ENCODE results near the gene KCNK5.

KCNK5 gene

DNA sequence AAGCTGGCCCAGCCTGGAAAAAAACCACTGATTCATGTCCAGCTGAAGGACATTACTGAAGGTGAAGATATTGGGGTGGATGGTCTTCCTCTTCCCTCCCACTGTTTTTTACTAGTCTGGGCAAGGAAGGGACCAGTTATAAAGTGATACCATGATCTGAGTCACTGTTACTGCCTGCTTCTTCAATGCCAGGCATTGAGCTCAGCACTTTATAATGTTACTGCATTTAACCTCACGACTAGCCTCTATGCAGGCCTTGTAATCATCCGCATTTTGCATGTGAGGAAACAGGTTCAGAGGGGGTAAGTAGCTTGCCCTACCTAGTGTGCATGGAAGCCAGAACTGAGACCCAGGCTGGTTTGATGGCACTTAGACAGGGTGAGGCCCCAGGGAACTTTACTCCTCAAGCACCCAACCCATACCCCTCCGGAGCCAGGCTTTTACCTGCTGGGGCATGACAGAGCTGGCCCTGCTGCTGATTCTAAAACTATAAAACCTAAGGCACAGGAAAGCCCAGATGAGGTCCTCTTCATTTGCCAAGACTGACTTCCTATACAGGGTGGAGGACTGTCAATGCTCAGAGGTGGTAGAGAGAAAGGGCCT, 11.0 kb upstream of the KCNK5 start:
- DNase-seq (ENCODE audit: low spot score) = no peak
- H3K4me3 ChIP-seq = no peak overlapping the region
- peak overlapping the region in 1 of 2 donors; percentile 26 for H3K27ac ChIP-seq
- TF ChIP-seq, protein P1, sequence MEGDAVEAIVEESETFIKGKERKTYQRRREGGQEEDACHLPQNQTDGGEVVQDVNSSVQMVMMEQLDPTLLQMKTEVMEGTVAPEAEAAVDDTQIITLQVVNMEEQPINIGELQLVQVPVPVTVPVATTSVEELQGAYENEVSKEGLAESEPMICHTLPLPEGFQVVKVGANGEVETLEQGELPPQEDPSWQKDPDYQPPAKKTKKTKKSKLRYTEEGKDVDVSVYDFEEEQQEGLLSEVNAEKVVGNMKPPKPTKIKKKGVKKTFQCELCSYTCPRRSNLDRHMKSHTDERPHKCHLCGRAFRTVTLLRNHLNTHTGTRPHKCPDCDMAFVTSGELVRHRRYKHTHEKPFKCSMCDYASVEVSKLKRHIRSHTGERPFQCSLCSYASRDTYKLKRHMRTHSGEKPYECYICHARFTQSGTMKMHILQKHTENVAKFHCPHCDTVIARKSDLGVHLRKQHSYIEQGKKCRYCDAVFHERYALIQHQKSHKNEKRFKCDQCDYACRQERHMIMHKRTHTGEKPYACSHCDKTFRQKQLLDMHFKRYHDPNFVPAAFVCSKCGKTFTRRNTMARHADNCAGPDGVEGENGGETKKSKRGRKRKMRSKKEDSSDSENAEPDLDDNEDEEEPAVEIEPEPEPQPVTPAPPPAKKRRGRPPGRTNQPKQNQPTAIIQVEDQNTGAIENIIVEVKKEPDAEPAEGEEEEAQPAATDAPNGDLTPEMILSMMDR (IDR thresholded peaks at IDR 0.05) = no peak

DNA sequence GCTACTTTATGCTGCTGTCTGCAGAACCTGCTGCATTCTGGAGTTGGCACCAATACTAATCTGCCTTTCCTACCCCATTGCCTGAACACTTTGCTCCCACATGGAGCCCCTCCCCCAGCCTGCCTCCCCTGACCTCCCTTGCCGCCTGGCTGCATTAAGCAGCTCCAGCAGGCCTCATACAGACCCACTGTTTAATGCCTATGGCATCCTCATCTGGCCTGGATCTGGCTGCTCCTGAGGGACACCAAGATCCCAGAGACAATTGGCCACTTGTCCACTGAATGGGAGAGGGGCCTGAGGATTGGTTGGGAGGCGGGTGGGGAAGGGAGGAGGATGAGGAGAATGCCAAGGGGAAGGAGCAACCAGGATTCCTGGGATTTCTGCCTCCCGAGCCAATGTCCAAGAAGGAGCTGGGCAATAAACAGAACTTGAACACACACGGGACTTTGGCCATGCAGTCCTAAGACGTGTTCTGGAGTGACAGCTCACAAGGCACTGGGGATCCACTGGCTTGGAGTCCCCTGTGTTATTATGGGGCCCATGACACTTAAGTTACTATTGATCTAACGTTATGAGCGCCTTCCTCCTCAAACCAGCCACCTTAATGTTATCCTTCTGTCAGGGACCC, 10.4 kb upstream of the KCNK5 start:
- TF ChIP-seq, protein P1 (IDR thresholded peaks at IDR 0.05) = no peak
- Histone ChIP-seq H3K4me3 (no peak overlapping the region), H3K27ac (peak overlapping the region in 1 of 2 donors; percentile 26)
- DNase-seq (ENCODE audit: low spot score) = no peak

DNA sequence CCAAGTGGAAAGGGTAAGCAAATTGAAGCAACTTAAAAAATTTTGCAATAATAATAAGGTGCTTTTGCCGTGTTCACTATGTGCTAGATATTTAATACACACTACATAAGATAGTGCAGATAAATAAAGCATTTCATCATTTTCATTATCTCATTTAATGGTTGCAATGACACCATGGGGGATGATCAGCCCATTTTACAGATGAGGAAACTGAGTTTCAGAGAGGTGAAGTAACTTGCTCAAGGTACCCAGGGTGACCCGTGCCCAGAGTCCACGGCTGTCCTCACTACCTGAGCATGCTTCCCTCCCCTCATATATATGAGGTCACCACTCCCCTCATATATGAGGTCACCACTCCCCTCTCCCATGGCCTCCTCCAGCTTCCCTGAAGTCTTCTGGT, 7.5 kb upstream of the KCNK5 start:
- Histone ChIP-seq H3K27ac (no peak overlapping the region), H3K4me3 (no peak overlapping the region)
- TF ChIP-seq, protein P1 (IDR thresholded peaks at IDR 0.05) = no peak
- DNase-seq (ENCODE audit: low spot score) = no peak

DNA sequence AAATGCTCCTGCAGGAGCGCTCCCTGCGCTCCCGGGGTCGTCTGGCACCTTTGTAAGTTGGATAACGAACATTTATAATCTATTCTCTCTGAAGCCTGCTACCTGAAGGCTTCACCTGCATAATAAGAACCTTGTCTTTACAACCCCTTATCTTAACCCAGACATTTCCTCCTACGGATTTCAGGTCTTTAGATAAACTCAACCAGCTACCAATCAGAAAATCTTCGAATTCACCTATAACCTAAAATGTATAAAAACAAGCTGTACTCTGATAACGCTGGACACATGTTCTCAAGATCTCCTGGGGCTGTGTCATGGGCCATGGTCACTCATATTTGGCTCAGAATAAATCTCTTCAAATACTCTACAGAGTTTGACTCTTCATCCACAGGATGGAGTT, 4.1 kb upstream of the KCNK5 start:
- TF ChIP-seq, protein P1 (IDR thresholded peaks at IDR 0.05) = no peak
- no peak for DNase-seq (ENCODE audit: low spot score)

DNA sequence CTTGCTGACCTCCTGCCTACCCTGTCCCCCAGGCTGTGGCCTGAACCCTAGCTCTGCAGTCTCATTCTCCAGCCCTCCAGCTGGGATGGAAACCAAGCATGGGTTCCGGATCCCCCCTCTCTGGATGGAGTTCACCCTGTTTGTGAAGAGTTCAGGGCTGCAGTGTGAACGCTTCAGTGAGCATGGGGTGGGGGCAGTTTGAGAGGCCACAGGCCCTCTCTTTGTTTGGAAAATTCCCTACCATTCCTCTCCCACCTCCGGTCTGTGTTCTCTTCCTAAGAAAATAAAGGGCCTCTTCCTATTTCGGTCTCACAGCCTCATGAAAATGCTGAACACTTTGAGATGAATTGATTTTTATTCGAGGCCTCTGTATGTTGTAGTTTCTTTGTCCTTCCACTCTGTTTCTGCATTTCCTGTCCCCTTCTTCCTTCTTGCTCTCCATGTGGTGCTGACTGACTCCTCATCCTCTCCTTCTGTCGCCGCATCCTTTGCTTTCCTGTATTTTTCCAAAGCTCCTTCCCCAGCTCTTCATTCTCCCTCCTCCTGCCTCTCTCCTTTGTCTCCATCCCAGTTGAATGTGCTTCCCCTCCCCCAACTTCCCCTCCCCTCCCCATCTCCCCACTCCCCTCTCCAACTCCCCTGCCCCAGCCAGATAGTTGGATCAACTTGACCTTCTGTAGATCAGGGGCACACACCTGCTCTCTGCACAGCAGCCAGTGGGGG, 2.4 kb upstream of the KCNK5 start:
- no peak overlapping the region for H3K27ac ChIP-seq
- TF ChIP-seq, protein P1 (IDR thresholded peaks at IDR 0.05) = no peak
- H3K4me3 ChIP-seq = no peak overlapping the region
- no peak for DNase-seq (ENCODE audit: low spot score)

More for the DNA sequence above, 4.1 kb upstream of the KCNK5 start:
- Histone ChIP-seq H3K4me3 (no peak overlapping the region), H3K27ac (no peak overlapping the region)

DNA sequence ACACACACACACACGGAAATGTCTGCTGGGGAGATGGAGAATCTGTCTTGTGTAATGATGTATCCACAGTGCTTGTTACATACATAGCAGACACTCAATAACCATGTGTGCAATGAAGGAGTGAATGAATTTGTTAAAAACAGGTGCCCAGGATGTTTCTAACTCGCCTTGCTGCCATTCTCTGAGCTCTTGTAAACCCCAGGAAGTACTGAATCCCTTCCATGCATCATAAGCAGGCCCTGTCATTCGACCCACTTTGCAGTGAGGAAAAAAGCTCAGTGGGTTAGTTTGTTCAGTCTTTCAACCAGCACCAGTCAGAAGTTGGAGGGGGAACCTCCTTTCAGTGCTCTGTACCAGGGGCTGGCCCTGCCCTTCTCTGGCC, 1.4 kb upstream of the KCNK5 start:
- no peak overlapping the region for H3K4me3 ChIP-seq
- TF ChIP-seq, protein P1 (IDR thresholded peaks at IDR 0.05) = no peak
- H3K27ac ChIP-seq = no peak overlapping the region
- DNase-seq (ENCODE audit: low spot score) = no peak
